Keratinocyte (primary cell): ENCODE data around the gene CDS2.

Source experiments
- CTCF ChIP-seq, 3 experiments: IDR thresholded peaks in 1 of 3; conservative IDR thresholded peaks in 1 of 3; optimal IDR thresholded peaks in 1 of 3; 2 replicates in 2 of 3; 3 replicates in 1 of 3; pipeline versions ENCODE3 to v1.5.1; 2011; ENCODE audit warnings: low read length in 3 of 3, mild to moderate bottlenecking in 3 of 3, moderate library complexity in 2 of 3, control low read depth in 1 of 3, inconsistent platforms in 1 of 3; ENCODE audit not compliant: insufficient read depth in 2 of 3; ENCODE audit errors: extremely low read depth in 1 of 3
- EZH2 ChIP-seq: IDR thresholded peaks from one replicate; pipeline ENCODE4 v1.6.1; 2012; ENCODE audit warnings: inconsistent platforms, mild to moderate bottlenecking, low read length, moderate library complexity

DNA sequence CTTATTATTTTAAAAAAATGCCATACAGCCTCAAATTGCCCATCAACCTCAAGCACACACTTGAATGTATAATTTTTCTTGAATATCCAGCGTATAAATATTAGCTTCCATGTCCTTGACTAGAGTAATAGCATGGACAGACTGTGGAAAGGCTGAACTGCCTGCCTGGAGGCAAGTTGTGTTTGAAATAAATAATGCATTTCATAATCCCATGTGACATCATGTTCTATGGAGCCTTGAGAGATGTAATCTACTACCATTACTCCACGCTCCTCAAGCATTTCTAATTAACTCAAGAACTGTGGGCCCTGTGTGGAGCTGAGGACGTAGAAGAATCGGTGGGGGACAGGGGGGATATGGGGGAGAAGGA lies 94.2 kb downstream of the CDS2 start:
- no peak for TF ChIP-seq CTCF (optimal IDR thresholded peaks at IDR 0.05 in 1 of 3, IDR thresholded peaks at IDR 0.05 in 1 of 3, conservative IDR thresholded peaks at IDR 0.05 in 1 of 3; ENCODE audit: extremely low read depth in 1 of 3, insufficient read depth in 2 of 3, low read length in 3 of 3)
- TF ChIP-seq EZH2: no peak
